IPS-NIHi7 (cell line): ENCODE results near the gene AGAP1.

ENCODE experiments used
- DNase-seq: peaks from one replicate; pipeline ENCODE4 v3.0.0; 2012; ENCODE audit warnings: mixed read lengths; ENCODE audit errors: extremely low spot score

The AGAP1 gene

DNA sequence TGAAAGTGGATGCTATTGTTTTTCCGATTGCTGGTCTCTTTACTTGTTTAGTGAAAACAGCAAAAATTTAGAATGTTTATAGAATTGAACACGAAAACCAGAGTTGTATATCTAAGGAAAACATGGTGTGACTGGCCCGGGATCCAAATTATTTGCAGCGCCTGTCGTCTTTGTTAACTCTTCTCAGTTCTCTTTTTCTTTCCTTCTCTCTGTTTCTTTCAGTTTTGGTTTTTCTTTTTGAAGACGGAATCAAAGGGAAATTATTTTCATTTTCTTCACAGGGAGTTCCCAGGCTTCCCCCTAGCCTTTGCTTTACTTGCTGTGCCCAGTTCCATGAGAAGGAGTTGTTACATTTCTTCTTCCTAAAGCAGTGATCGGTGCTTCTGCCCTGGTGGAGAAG is 76.0 kb downstream of the AGAP1 start:
- no peak for DNase-seq

DNA sequence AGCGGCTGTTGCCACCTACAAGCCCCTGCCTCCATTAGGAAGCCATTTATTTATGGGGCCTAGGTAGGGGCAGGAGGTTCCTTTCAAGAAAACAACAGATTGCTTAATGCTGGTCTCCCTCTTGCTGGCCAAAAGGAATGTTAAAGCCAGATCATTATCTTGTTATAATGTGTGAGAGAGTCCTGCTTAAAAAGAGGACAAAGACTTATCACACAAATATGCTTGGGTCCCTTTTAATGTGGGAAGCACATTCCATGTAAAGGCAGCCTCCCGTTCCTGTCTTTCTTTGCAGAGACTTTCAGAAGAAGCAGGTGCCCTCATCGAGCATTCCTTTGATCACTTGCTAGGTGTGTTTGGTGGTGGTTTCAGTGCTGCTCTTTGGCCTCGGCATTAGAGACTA is 76.4 kb downstream of the AGAP1 start:
- no peak for DNase-seq

DNA sequence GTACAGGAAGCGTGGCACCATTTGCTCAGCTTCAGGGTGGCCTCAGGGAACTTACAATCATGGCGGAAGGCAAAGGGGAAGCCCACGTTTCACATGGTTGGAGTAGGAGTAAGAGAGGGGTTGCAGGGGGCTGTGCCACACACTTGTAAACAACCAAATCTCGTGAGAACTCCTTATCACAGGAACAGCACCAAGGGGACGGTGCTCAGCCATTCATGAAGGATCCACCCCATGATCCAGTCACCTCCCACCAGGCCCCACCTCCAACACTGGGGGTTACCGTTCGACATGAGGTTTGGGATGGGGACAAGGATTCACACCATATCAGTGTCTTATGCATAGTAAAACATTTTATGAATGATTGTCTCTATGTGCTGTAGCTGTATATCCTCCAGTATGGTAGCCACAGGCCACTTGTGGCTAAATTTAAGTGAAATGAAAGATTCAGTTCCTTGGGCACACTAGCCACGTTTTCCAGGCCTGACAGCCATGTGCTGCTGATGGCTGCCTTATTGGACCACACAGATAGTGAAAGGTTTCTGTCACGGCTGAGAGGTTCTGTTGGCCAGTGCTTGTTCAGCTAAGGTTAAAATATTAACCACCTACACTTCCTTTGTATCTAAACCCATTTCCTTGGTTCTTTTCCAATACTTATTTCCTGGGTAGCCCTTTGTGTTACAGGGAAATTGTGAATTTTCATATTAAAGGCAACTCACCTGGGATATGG is 77.3 kb downstream of the AGAP1 start:
- no peak for DNase-seq

DNA sequence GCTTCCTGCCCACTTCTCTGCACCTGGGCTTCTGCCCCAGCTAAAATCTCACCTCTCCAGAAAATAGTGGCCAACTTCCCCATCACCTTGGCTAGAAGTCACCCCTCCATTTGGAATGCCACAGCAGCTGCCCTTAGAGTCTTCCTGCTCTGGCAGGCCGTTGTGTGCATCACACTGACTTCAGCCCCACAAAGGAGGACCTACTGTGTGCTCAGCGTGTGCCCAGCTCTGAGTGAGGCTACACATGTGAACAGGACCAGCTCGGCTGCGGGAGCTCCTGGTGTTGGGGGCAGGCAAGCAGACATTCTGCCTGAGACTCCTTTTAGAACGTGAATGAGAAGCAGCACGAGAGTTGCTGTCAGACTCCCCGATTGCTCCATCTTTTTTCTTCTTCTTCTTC is 78.7 kb downstream of the AGAP1 start:
- DNase-seq = no peak

DNA sequence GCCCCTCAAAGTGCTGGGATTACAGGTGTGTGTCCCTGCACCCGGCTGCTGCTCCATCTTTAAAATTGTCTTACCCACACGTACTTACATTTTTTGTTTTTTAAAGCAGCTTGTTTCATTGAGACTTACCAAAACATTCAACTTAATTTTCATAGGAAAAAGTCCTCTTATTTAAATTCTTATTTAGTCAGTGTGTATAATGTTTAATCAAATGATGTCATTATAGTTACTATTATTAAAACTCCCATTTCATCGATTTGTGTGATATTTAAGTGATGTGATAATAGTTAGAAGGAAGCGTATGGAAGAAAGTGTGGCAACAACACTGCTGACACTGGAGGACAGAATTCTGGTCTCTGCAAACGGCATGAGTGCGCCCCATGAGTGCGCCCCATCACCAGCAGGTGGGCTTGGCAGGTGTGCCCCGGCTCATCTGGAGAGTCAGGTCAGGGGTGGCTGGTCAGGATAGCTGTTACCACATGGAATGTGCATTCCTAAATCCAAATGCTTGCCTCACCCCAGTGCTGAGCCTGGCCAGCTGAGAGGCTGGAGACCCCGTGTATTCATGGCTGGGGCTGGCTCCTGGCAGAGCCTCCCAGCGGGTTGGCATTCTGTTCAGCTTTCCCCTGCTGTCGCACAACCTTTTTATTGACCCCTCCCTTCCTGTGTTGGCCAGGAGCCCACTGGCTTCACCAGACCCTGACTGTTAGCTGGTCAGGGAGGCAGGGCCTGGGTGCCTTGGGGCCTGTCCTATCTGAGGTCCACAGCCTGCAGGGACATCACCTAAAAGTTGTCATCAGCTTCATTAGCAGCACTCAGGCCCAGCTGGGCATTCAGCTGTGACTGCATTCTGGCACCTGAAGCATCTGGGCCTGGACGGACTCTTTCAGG is 79.7 kb downstream of the AGAP1 start:
- no peak for DNase-seq

DNA sequence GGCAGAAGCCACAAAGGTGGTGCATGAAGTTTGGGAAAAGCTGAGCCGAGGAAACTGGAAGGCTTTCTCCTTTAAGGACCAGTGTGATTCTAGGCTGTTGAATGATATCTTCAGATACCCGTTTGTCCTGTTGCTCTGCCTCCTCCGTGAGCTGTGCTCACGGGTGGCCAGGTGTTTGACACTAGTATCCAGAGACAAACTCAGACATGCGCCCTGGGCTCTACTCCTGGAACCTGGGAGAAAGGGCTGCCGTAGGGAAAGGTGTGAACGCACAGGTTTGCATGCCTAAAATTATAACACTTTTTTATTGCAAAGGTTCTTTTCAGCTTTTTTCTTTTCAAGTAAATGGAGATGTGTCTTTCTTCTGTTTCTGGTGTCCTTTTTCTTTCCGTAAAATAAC is 81.6 kb downstream of the AGAP1 start:
- no peak for DNase-seq

DNA sequence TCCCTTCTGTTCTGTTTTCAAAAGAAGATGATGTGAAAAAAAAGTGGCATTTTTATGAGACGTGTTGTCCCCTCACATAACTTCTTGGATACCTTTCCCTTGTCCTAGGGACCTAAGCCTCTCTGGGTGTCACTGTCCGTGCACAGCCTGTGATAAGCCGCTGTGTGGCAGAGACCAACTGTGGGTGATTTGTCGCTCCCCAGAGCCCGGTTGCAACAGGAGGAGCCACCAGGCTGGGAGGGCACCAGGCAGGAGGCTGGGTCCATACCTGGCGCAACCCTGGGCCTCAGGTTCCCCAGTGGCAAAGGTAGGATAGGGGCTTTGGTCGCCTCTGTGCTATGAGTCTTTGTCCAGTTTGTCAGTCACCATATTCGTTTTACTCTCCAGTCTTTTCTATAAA is 82.1 kb downstream of the AGAP1 start:
- no peak for DNase-seq

DNA sequence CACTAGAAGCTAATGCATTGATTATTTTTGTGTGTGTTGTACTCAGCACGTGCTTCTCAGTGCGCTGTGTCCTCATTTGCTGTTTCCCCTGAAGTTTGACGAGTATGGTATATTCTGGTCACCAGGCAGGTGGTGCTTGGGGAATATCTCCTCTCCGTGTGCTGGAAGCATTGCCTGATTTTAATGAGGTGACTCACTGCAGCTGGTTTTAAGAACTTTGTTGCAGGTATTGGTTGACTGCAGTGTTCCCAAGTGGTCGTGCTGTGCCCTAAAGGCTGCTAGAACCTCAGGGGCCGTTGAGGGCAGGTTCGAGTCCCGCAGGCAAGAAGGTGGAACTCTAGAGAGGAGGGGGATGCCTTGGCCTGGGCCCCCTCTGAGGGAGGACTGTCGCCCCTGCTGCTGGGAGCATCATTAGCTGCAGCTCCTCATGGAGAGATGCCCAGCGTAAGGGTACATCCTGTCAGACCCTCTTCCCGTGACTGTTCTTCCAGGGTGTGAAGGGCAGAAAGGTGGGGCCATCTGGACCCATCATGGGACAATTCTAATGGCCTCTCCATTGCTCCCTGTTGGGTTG is 82.6 kb downstream of the AGAP1 start:
- DNase-seq = no peak

DNA sequence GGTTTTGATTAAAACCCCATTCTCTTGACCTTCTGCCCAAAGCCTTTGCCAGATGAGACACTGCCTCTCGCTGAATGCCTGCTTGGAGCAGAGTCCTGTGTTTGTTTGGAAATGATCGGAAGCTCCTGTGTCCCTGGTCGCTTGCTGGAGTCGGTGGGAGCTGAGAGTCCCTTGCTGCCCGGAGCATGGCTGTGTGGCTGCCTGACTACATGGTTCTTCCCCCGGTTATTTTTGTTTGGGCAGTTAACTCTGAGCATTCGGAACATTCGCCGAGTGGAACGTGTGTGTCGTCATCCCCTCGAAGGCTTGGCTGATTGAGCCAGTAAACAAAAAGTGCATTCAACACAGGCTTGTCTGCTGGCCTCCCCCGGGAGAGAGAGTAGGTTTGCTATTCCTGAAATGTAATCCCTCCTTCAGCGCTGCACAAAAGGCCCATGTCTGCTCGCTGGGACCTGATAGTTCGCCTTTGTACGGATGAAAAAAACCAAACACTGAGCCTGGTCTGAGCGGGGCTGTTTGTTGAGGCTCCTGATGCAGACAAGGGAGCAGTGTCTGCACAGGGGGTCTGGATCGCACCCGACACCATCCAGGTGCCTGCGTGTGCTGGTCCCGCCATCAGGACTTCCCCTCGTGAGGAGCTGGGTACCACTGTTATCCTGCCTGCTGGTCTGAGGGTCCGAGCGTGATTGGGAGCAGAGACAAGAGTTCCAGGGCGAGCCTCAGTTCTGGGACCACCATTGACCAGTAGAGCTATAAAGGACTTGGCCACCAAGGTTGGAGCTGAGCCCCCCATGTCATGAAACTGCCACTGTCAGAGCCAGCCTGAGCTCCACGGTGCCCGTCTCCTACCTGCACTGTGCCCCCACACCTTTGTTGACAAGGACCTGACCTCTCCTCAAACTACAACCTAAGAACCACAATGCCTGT is 83.8 kb downstream of the AGAP1 start:
- DNase-seq = no peak

DNA sequence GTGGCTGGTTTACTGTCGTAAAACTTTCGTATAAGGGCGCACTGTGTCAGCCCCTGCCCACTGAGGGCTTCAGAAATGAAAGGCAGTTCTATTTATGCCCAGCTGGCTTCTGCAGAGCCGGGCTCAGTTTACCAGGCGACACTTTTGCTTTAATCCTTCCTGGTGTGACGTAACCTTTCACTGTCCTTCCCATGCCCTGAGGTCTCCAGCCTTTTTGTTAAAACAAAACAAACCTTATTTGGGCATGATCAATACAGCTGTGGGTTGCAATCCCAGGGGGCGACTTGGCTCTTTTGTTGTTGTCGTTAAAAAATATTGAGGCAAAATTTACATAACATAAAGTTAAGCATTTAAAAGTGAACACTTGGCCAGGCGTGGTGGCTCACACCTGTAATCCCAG is 85.3 kb downstream of the AGAP1 start:
- DNase-seq = no peak

DNA sequence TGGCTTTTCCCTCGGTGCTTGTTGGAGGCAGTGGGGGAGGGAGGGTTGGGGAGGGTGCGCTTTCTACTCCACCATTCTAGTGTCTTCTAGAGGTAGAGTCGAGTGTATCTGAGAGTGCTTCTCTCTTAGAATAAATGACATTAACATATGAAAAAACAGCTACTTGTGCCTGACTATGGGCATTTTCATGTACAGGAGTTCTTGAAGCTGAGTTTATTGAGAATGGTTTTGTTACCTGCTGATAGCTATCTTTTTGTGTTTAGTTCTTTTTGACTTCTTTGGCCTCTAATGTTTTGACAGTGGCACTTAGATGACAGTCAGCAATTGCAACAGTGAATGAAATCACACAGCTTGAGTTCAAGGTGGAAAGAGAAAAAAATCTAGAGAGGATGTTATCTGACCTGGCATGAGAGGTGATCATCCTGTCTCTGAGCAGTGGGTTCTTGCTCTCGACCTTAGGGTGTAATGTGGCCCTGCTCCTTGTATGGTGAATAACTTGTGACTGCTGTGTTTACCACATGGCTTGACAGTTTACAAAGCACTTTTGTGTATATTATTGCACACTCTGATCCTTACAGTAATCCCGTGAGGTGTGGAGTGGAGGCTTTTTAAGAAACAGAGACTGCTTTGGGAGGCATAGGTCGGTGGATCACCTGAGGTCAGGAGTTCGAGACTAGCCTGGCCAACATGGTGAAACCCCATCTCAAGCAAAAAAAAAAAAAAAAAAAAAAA is 86.7 kb downstream of the AGAP1 start:
- DNase-seq = no peak

DNA sequence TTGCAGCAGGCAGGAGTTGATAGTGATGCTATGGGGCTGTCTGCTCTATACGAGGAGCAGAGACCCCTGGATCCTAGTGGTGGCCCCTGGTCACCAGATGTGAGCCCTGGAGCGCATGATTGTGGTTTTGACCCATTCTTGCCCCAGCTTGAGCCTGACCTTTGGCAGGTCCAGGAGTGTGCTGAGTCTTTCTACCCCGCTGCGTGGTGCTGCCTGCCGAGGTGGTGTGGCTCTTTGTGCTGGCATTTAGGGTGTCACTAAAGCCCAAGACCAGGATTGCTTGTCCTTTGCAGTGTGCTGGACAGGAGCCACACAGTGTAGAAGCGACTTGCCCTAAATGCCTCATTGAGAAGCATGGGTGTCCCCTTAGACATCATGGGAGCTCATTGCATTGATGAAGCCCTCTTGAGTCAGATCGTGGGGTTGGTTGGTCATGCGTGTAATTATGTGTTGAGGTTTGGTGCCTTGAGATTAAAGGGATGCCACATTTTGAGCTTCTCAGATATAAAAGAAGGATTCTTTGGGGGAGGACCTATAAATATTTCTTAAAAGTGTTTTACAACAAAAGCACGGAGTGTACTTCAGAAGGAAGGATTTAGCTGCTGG is 88.3 kb downstream of the AGAP1 start:
- DNase-seq = no peak

DNA sequence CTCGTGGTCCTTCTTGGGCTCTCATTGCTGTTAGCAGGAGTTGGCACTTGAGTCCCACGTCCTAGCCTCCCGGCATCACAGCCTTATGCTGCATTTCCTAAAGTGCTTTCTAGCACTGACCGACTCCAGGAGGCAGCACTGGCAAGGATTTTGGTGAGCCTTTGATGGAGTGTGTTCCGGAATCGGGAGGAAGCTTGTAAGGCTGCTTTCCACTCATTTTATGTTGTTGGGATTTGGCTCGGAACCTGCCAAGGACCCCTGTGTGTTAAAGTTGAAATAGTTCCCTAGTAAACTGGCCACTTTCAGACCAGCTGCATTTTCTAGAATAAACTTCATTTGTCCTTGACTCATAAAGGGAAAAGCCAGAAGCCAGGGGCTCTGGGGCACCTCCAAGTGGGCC is 88.9 kb downstream of the AGAP1 start:
- DNase-seq = no peak

DNA sequence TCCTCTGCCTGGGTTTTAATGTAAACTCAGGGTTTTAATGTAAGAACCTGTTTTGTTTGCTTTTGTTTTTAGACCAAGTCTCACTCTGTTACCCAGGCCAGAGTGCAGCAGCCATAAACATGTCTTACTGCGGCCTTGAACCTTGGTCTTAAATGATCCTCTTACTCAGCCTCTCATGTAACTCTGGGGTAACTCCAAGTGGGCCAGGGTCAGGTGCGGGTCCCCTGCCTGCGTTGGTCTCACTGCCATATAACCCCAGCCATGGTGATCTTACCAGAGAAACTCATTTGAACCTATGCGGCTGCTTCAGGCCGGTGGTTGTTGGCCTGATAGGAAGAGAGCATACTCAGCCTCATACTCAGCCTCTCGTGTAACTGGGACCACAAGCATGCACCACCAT is 89.3 kb downstream of the AGAP1 start:
- DNase-seq = no peak

DNA sequence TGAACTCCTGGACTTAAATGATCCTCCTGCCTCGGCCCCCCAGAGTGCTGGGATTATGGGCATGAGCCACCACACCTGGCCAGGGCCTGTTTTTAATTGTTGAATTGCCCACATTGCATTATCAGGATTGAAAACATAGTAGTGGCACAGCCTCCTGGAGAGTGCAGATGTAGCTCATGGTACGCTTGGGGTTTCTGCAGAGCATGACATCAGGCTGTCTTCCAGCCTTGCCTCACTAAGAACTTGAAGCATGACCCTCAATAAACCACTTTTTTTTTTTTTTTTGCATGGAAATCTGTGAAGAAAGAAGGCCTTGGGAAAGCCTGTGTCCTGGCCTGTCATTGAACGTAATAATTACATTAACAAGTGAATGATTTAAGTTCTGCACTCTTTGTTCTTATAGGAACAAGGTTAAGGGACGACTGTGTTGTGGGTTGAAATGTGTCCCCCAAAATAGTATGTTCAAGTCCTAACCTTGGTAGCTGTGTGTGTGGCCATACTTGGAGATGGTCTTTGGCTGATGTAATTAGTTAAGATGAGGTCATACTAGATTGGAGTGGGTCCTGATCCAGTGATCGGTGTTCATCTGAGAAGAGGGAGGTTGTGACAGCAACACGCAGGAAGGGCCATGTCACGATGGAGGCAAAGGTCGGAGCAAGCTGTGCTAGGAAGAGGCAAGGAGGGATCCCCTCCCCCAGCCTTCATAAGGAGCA is 90.2 kb downstream of the AGAP1 start:
- no peak for DNase-seq

DNA sequence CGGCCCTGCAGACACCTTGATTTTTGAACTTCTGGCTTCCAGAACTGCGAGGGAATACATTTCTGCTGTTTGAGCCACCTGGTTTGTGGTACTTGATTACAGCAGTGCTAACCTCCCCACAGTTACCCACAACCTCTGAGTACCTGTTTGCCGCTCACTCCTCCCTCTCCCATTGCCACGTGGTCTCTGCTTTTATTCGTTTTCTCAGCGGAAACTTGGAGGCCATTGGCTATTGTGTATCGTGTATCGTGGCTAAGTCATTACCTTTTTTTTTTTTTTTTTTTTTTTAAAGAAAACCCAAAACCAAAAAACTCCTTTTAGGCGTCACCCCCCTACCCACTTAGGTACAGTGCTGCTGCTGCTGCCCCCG is 90.8 kb downstream of the AGAP1 start:
- DNase-seq = no peak

DNA sequence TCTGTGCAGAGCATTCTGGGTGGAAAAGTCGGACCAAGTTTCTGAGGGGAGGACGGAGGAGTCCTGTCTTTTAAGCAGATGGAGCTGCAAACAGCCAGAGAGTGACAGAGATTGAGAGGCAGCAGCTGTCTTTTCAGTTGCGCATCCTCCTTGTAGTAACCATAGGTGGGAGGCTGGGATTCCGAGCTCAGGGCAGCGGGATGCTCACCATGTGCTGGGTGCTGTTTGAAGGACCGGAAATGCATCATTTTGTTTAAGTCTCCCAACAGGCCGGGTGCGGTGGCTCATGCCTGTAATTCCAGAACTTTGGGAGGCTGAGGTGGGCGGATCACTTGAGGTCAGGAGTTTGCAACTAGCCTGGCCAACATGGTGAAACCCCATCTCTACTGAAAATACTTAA is 93.4 kb downstream of the AGAP1 start:
- DNase-seq = no peak

DNA sequence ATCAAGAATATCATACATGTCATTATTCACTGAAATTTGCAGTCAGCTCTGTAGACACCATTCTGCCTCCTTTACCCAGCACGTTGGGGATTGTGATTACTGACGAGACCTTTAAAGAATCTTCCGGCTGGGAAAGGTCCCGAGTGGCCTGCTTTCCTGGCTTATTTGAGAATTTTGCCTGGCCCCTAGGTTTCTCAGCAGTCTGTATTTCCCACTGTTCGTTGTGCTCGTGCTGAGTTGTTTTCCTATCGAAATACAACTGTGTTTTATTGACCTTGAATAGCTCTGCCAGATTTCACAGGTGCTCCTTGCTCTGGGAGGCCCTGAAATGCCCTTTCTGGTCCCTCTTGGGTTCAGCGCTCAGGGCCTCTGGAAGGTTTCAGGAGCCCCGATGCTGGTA is 94.9 kb downstream of the AGAP1 start:
- no peak for DNase-seq

DNA sequence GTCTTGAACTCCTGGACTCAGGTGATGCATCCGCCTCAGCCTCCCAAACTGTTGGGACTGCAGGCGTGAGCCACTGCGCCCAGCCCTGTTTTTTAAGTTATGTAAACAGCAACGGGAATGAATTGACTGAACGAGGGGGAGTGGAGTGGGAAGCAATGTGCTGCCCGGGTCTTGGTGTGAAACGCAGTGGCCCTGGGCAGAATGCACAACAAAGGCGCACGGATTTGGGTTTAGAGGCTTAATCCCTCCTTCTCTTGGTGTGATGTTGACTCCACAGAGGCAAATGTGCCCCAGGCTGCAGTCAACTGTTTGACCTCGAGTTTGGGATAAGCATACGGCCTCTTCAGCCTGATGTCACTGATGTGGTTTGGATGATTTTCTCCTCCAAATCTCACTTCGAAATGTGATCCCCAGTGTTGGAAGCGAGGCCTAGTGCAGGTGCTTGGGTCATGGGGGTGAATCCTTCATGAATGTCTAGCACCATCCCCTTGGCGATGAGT is 97.4 kb downstream of the AGAP1 start:
- DNase-seq = no peak

DNA sequence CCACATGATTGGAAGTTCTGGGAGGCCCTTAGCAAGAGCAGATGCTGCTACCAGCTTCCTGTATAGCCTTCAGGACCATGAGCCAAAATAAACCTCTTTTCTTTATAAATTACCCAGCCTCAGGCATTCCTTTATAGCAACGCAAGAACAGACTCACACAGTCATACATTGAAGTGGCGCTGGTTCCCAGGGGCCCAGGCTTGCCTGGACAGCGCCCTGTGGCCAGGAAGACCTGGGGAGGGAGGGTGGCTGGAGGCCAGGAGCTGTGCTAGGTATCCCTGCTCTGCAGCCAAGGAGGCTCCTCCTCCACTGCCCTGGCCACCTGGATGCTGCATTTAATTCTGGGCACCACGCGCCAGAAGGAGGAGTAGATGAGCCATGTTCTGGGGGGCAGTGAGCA is 98.1 kb downstream of the AGAP1 start:
- DNase-seq = no peak
